Esophagus muscularis mucosa (tissue), 4 donors: ENCODE measurements around the gene CAST.

Source experiments
- EP300 ChIP-seq: sonication (generic); formaldehyde crosslinking; IDR thresholded peaks from one replicate; pipeline ENCODE4 v1.6.1; 2017; ENCODE audit warnings: antibody characterized with exemption
- POLR2A ChIP-seq: fragments of 450-650 bp; IDR thresholded peaks from one replicate; pipeline ENCODE4 v1.6.1; 2017; ENCODE audit warnings: antibody characterized with exemption, moderate library complexity, mild to moderate bottlenecking, low read depth
- TF ChIP-seq, protein P1 (sequence below), 3 experiments: fragments of 200-600 bp in 2 of 3; fragments of 450-650 bp in 1 of 3; sonication (generic) in 2 of 3; IDR thresholded peaks; one replicate each; pipeline ENCODE4 v1.5.1; 2017 to 2019; ENCODE audit warnings: antibody characterized with exemption in 3 of 3, mild to moderate bottlenecking in 2 of 3, moderate library complexity in 1 of 3

DNA sequence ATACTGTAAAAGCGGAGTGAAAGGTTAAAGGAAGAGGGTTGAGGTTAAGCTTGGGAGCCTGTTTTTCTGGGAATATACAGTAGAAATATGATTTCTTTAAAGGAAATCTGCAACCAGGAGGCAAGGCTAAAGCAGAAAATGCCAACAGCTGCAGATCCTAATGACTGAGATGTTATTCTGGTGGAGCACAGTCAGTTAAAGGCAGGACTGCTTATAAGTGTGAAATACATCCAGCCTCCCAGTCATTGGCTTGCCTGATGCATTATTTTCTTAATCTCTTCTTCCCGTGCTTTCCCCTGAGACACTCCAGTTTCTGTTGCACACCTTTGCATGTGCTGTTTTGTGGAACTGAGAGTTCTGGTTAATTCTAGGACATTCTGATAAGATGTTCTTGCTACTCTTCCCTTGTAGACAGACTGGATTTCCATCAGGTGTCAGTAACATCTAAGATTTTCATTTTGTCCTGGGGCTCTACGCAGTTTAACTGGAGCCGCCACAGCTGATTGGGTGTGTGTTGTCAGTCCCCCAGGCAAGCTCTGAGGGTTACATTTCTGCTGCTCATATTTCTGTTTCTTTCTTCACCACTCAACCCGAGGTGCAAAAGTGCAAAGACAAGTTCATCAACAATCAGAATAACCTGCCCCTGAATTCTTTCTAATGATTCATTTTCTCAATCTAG is 44.4 kb downstream of the CAST start:
- TF ChIP-seq POLR2A (no peak), EP300 (no peak)
- TF ChIP-seq, protein P1, sequence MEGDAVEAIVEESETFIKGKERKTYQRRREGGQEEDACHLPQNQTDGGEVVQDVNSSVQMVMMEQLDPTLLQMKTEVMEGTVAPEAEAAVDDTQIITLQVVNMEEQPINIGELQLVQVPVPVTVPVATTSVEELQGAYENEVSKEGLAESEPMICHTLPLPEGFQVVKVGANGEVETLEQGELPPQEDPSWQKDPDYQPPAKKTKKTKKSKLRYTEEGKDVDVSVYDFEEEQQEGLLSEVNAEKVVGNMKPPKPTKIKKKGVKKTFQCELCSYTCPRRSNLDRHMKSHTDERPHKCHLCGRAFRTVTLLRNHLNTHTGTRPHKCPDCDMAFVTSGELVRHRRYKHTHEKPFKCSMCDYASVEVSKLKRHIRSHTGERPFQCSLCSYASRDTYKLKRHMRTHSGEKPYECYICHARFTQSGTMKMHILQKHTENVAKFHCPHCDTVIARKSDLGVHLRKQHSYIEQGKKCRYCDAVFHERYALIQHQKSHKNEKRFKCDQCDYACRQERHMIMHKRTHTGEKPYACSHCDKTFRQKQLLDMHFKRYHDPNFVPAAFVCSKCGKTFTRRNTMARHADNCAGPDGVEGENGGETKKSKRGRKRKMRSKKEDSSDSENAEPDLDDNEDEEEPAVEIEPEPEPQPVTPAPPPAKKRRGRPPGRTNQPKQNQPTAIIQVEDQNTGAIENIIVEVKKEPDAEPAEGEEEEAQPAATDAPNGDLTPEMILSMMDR (IDR thresholded peaks at IDR 0.05): no peak
